Activated CD8-positive, alpha-beta memory T cell treated with anti-CD3 and anti-CD28 coated beads for 48 hours (primary cell): ENCODE data around the gene BRSK2.

Experiments
- DNase-seq, 3 experiments: peaks; one replicate each; pipeline ENCODE4 v3.0.0-alpha.2; 2020; ENCODE audit warnings: low read depth in 2 of 3, low spot score in 2 of 3

BRSK2 gene

GRCh38 chr11:1462698-1462975, 72.9 kb downstream of the BRSK2 start:
- no peak for DNase-seq

DNA sequence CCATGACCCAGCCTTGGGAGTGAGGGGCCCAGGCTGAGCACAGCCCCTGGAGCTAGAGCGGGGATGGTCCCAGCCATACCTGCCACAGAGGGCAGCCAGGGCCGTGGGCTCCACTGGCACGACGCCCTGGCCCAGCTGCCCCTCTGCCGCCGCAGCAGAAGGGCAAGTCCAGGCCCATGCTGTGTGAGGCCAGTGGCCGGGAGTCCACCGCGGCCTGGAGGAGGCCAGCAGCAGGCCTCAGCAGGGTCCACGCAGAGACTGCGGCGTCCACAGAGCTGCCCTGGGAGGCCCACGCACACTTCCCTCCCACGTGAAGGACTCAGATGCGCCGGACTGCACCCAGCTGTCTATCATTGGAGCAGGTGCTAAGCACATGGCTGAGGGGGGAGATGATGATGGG, 73.3 kb downstream of the BRSK2 start:
- DNase-seq = no peak

- no peak for DNase-seq
Measured at GRCh38 chr11:1466784-1467183, 77.0 kb downstream of the BRSK2 start.

DNA sequence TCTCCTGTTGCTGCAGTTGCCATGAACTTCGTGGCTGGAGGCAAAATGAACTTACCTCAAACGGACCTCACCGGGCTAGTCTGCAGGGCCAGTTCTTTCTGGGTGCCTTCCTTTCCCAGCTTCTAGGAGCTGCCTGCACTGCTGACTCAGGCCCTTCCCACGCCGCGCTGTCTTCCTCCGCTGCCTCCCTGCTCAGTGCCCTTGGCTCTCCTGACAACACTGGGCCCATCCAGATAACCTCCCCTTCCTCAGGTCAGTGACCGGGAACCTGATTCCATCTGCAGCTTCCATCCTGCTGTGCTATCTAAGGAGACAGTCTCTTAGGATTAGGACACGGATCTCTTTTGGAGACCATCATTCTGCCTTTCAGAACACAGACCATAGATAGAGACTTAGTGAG, 77.5 kb downstream of the BRSK2 start:
- DNase-seq = no peak

DNA sequence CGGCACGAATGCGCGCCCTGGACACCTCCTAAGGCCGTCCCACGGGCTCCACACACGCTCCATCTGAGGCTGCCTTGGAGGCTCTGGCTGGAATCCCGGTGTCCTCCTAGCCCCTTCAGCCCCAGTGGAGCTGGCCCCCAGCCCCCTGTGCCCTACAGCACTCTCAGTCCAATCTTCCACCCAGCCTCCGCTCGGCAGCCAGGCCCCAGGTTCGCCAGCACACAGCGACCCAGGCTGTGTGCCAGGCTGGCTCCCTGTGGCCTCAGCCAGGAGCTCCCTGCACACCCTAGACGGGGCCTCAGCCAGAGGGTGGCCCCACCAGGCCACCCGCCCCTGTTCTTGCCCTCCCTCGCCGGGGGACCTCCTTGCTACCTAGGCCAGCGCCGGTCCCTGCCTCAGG, 78.3 kb downstream of the BRSK2 start:
- DNase-seq = no peak

GRCh38 chr11:1468473-1469066, 78.8 kb downstream of the BRSK2 start:
- no peak for DNase-seq

DNA sequence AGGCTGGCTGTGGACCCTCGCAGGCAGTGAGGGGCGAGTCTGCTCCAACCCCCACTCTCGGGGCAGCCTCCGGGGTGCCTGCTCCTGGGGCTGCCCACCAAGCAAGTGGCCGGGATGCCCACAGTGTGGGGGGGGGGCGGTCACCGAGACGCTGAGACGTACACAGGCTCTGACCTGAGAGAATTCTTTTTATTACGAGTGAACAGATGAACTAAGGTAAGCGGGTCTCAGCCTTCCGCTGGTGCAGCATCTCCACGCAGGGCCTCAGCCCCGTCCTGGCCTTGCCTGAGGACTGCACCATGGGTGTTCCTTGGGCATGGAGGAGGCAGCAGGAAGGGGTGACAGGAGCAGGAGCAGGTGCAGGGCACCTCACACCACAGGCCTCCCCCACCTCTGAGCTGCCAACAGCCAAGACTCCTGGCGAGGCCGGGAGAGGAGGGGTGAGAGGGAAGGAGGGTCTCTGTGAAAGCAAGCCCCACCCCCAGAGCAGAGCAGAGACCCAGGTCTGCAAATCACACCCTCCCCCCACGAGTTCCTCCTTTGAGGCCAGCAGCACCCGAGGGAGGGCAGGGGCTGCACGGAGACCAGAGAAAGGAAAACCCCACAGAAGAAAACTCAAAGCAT, 79.7 kb downstream of the BRSK2 start:
- no peak for DNase-seq

DNA sequence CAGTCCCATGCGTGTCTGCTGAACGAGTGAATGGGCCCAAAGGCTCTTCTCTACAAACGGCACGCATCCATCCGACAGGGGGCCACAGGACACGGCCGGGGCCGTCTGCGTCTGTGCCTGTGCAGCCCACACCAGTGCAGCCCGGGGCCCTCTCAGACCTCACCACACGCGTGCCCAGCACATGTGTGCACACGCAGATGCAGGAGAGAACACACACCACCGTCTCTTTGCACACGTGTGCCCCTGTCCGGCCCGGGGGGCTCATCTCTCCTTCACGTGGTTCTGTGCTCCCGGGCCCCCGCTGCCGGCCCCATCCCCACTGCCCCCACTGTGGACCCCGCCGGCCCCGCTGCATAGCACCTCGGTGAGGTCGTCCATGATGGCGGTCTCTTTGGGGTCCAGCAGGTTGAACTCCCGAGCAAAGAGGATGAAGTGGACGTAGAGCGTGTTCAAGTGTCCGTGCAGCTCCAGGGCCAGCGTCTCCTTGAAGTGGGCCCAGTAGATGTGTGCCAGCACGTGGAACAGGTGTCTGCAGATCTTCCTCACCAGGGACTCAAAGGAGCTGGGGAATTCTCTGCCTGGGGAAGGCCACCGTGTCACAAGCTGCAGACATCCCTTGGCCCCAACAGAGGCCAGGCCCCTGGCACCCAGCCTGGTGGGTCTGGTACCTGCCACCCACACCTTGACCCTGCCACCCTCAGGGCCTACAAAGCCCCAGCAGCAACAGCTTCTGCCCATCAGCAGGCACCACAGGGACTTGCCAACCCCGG, 80.4 kb downstream of the BRSK2 start:
- DNase-seq = no peak

DNA sequence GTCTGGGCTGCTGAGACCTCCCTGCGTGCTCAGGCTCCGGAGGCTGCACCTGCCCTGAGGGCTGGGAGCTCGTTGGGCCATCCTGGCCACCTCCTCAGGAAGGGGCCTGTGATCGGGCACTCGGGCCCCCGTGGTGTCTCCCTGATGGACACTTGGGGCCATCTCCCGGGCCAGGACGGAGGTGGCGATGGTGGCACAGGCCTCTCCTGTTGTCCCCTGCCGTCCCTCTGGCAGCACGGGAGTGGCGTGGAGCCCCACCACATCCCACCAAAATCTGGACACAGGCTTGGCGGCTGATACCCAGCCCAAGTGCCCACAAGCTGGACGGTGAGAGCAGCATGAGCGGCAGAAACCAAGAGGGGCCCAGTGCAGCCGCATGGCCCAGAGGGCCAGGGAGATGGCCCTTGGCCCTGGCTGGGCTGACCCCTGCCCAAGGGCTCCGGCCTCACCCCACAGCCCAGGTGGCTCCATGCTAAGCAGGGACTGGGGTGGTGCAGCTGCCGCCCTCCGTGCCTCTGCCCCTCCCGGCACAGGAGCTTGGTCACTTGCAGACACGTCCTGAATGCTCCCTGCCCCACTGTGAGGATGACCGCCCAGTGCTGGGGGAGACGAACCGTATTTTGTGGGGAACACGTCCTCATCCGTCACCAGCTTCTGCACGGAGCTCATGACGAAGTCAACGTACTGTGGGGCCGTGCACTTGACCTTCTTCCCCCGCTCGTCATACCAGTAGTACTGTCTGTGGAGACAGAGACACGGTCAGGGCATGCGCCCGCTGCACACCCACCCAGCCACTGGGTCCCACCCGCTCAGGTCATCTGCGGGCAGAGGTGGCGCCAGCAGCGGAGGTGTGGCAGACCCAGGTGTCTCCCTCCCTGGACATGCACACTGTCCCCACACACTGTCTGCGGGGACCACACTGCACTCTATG, 81.2 kb downstream of the BRSK2 start:
- no peak for DNase-seq

DNA sequence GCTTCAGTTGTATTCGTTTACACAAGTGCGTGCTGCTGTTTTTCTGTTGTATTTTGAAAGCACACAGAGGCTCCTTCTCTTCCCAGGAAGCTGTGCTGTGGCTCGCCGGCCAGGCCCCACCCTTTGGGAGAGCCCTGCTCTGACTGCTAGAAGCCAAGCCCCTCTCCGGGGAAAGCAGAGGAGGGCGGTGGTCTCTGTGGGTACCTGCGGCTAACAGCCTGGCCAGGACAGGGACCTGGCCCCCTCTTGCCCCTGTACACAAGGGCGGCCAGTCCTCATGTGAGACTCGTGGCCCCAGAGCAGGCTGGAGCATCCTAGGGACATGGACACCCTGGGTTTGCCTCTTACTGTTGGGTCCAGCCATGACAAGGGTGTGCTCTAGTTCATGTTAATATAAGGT, 82.0 kb downstream of the BRSK2 start:
- no peak for DNase-seq

GRCh38 chr11:1472180-1473005, 82.7 kb downstream of the BRSK2 start:
- no peak for DNase-seq

DNA sequence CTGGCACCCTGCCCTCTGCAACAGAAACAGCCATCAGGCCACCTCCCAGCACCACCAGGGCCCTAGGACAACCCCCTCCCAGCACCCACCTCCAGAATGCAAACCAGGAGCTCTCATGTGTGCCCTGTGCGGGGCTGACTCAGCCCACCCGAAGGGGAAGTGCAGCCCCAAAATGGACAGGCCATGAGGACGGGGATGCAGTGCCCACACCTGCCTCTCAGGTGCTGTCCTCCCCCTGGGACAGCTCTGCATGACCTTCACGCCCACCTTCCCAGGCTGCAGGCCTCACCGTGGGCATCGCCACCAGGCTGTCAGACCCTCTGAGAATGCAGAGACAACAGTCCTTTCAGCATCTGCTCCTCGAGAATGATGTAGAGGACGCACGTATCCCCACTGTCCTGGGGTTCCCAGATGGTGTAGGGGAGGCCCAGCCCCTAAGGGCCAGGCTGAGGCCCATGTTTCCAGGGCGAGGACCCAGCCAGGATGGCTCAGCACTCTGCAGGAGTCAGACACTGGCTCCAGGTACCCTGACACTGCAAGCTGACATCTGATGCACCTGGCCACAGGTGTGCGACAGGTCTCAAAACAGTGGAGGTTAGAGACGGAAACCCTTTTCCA, 83.4 kb downstream of the BRSK2 start:
- no peak for DNase-seq

DNA sequence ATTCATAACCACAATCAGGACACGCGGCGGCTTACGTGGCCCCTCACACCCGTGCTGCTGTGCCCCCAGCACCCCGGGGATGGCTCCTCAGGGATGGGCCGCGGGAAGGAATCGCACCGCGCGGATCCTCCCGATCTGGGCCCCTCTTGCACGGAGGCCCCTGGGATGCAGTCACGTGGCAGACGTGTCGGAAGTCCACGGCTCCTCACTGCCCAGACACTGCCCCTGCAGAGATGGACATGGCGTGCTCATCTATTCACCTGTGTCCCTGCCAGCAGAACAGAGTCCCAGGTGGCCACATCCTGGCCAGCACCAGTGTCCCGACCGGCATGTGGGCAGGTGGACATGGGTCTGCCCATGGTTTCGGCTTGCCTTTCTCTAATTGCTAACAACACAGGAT, 84.1 kb downstream of the BRSK2 start:
- DNase-seq = no peak

DNA sequence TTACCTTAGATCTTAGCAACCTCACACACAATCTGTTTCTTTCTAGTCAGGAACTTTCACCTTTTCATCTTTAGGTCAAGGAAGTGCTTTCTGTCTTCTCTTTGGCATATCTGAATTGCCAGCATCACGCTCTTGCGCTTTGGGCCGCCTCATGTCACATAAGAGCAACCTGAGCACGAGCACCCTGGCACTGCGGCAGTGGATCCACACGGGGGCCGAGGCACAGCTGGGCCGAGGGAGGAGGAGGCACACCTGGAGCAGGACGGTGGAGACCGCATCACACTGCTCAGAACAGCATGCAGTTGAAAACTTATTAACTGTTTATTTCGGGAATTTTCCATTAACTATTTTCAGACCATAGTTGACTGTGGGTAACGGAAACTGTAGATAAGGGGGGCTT, 86.1 kb downstream of the BRSK2 start:
- DNase-seq = no peak

DNA sequence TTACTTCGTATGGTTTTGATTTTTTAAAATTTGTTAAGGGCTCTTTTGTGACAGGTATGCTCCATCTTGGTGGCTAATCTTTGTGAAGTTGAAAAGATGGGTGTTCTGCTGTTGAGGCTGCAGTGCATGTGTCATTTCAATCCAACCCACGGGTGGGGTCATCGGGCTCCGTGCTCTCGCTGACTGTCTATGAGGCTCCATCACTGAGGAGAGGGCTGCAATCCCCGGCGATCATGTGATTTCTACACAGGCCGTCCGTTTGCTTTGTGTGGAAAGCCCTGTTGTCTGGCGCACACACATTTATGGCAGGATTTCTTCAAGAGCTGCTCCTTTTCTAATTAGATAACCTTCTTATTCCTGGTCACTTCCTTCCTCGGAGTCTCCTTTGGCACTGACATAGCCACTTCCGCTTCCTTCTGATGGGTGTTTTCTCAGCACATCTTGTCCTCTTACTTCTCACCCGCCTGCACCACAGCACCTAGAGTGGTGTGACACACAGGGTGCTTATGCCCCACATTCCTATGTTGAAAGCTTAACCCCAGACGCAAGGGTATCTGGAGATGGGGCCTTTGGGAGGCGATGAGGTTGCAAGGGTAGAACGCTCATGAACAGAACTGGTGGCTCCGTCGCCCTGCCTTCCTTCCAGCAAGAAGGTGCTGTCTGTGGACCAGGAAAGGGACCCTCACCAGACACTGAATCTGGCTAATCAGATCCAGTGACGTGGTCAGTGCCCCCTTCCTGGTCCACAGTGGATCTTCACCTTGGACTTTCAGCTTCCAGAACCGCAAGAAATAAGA, 87.4 kb downstream of the BRSK2 start:
- DNase-seq = no peak

GRCh38 chr11:1478011-1478410, 88.3 kb downstream of the BRSK2 start:
- DNase-seq = no peak

DNA sequence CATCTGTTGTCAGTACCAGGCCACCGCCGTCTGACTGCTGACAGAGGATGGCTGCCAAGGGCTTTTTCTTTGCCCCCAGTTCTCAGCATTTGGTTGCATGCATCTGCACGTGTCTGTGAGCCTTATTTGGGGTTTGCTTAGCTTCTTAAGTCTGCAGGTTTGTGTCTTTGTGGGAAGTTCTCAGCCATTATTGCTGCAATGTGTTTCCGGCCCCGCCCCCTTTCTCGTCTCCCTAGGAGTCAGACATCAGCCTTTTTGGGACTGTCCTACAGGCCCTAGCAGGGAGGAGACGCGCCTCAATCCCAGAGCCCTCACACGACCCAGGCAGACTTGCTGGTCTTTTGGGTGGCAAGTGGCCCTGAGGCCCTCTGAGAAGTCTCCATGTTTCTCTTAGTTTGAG, 88.8 kb downstream of the BRSK2 start:
- no peak for DNase-seq

DNA sequence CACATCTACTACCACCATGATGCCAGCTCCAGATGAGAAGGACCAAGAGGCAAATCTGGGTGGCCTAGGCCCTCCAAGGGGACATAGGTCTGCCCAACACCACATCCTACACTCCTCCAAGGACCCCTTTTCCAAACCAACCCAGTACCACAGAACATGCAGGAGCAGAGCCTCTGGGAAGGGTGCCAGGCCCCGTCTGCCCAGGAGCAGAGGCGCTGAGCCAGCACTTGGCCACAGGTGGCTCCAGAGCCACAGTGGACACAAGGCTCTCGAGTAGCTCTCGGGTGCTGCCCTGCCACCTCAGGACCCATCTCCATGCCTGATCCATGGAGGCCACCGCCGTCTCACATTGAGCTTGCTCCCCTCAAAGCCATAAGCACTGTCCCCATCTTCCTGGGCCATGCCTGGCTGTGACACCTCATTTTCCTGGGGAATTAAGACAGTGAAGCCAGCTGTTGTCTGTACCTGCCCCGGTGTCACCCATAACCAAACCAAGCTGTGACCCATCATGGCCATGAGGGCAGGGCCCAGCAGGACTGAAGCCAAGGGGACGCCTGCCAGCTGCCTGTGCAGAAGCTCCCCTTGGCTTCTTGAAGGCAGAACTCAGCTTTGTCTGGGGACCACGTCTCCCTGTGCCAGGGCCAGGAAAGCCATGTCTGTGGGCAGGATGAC, 89.4 kb downstream of the BRSK2 start:
- no peak for DNase-seq

DNA sequence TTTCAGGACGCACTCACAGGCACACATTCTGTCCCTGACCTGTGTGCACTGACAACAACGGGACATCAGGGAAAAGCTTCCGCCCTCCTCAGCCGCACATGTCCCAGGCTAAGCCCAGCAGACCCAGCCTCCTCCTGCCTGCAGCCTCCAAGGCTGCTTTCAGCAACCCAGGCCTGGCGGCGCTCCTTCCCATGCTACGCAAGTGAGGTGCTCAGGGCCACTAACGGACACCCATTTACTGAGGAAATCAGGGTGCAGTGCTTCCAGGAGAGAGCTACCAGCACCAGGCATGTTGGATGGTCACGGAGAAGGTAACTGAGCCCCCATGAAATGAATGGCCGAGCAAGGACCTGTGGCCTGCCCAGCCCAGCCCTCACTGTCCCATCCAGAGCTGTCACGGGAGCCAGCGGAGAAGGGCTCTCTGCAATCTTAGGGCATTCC, 90.0 kb downstream of the BRSK2 start:
- DNase-seq = no peak
